Measurements from ENCODE around the gene ARL11. TPM values are rescaled to one million over a fixed set of nuclear protein-coding genes. Genes with fewer than 3 reads are reported as not detected.

ARL11 gene
- total RNA-seq, 1 donor from 2014 or later, result not detected

GRCh38 chr13:49664606-49665005 lies 36.3 kb downstream of the ARL11 start:
- no peak overlapping the region for H3K9ac ChIP-seq (ENCODE audit: low read length)
- Mint-ChIP-seq H3K27ac (ENCODE audit: unreplicated experiment) (no peak overlapping the region), H3K4me3 (ENCODE audit: unreplicated experiment) (no peak overlapping the region), H3K4me1 (ENCODE audit: low read depth, unreplicated experiment) (no peaks in the 10 kb centered on the region), H3K36me3 (ENCODE audit: low read depth, unreplicated experiment) (peaks cover 23% of the 10 kb centered on the region), H3K27me3 (ENCODE audit: low read depth, unreplicated experiment) (no peaks in the 10 kb centered on the region), H3K9me3 (ENCODE audit: unreplicated experiment) (no peaks in the 10 kb centered on the region)
- no peaks in the 10 kb centered on the region for H3K79me2 ChIP-seq (ENCODE audit: insufficient read depth, low read length)
- H4K20me1 ChIP-seq (ENCODE audit: insufficient read depth, low read length), result no peaks in the 10 kb centered on the region
- no peak for DNase-seq (ENCODE audit: low read depth)
- H3K4me1 ChIP-seq (ENCODE audit: insufficient read depth, low read length), result no peaks in the 10 kb centered on the region
- H2AFZ ChIP-seq (ENCODE audit: low read depth, low read length), result no peak overlapping the region
- no peak for TF ChIP-seq EZH2 (IDR thresholded peaks at IDR 0.05; ENCODE audit: insufficient read depth, low read length)
- no peak for TF ChIP-seq CTCF (IDR thresholded peaks at IDR 0.05; ENCODE audit: insufficient read depth, low read depth, low read length)
- H3K27ac ChIP-seq (ENCODE audit: low read depth, low read length), result no peak overlapping the region
- no peaks in the 10 kb centered on the region for H3K27me3 ChIP-seq (ENCODE audit: insufficient read depth, low read length)
- no peaks in the 10 kb centered on the region for H3K9me3 ChIP-seq (ENCODE audit: insufficient read depth, low read depth, low read length)
- no peak overlapping the region for H3K4me3 ChIP-seq (ENCODE audit: insufficient read depth, low read depth, low read length)
- H3K36me3 ChIP-seq (ENCODE audit: insufficient read depth, low read length), result peaks cover 13% of the 10 kb centered on the region
- no peak overlapping the region for H3K4me2 ChIP-seq (ENCODE audit: low read length)
- FAIRE-seq, result no peak

GRCh38 chr13:49667773-49668172 lies 39.5 kb downstream of the ARL11 start:
- H3K79me2 ChIP-seq (ENCODE audit: insufficient read depth, low read length), result no peaks in the 10 kb centered on the region
- FAIRE-seq, result no peak
- no peak overlapping the region for H3K27ac ChIP-seq (ENCODE audit: low read depth, low read length)
- no peak overlapping the region for H3K4me3 Mint-ChIP-seq (ENCODE audit: unreplicated experiment)
- no peaks in the 10 kb centered on the region for H3K27me3 ChIP-seq (ENCODE audit: insufficient read depth, low read length)
- peaks cover 6% of the 10 kb centered on the region for H3K36me3 ChIP-seq (ENCODE audit: insufficient read depth, low read length)
- peak overlapping the region; percentile 18 for H2AFZ ChIP-seq (ENCODE audit: low read depth, low read length)
- H3K4me2 ChIP-seq (ENCODE audit: low read length), result no peak overlapping the region
- H3K27ac Mint-ChIP-seq (ENCODE audit: unreplicated experiment), result no peak overlapping the region
- no peaks in the 10 kb centered on the region for H4K20me1 ChIP-seq (ENCODE audit: insufficient read depth, low read length)
- no peaks in the 10 kb centered on the region for H3K9me3 Mint-ChIP-seq (ENCODE audit: unreplicated experiment)
- no peak overlapping the region for H3K4me3 ChIP-seq (ENCODE audit: insufficient read depth, low read depth, low read length)
- TF ChIP-seq EZH2 (IDR thresholded peaks at IDR 0.05; ENCODE audit: insufficient read depth, low read length) (no peak), CTCF (IDR thresholded peaks at IDR 0.05; ENCODE audit: insufficient read depth, low read depth, low read length) (no peak)
- peaks cover 23% of the 10 kb centered on the region for H3K36me3 Mint-ChIP-seq (ENCODE audit: low read depth, unreplicated experiment)
- H3K9me3 ChIP-seq (ENCODE audit: insufficient read depth, low read depth, low read length), result no peaks in the 10 kb centered on the region
- no peak overlapping the region for H3K9ac ChIP-seq (ENCODE audit: low read length)
- no peaks in the 10 kb centered on the region for H3K4me1 ChIP-seq (ENCODE audit: insufficient read depth, low read length)
- H3K27me3 Mint-ChIP-seq (ENCODE audit: low read depth, unreplicated experiment), result no peaks in the 10 kb centered on the region
- DNase-seq (ENCODE audit: low read depth), result no peak
- peaks cover 17% of the 10 kb centered on the region for H3K4me1 Mint-ChIP-seq (ENCODE audit: low read depth, unreplicated experiment)

- TF ChIP-seq CTCF (IDR thresholded peaks at IDR 0.05; ENCODE audit: insufficient read depth, low read depth, low read length) (peak; percentile 75), EZH2 (IDR thresholded peaks at IDR 0.05; ENCODE audit: insufficient read depth, low read length) (no peak)
- H3K4me3 Mint-ChIP-seq (ENCODE audit: unreplicated experiment), result no peak overlapping the region
- Histone ChIP-seq H4K20me1 (ENCODE audit: insufficient read depth, low read length) (no peaks in the 10 kb centered on the region), H3K9ac (ENCODE audit: low read length) (no peak overlapping the region), H3K27ac (ENCODE audit: low read depth, low read length) (no peak overlapping the region), H3K27me3 (ENCODE audit: insufficient read depth, low read length) (no peaks in the 10 kb centered on the region), H3K4me2 (ENCODE audit: low read length) (no peak overlapping the region), H3K9me3 (ENCODE audit: insufficient read depth, low read depth, low read length) (no peaks in the 10 kb centered on the region), H3K4me1 (ENCODE audit: insufficient read depth, low read length) (no peaks in the 10 kb centered on the region), H2AFZ (ENCODE audit: low read depth, low read length) (no peak overlapping the region), H3K4me3 (ENCODE audit: insufficient read depth, low read depth, low read length) (no peak overlapping the region), H3K36me3 (ENCODE audit: insufficient read depth, low read length) (peaks cover 3% of the 10 kb centered on the region), H3K79me2 (ENCODE audit: insufficient read depth, low read length) (peaks cover 5% of the 10 kb centered on the region)
- H3K27me3 Mint-ChIP-seq (ENCODE audit: low read depth, unreplicated experiment), result no peaks in the 10 kb centered on the region
- DNase-seq (ENCODE audit: low read depth), result peak; percentile 48
- H3K9me3 Mint-ChIP-seq (ENCODE audit: unreplicated experiment), result no peaks in the 10 kb centered on the region
- H3K4me1 Mint-ChIP-seq (ENCODE audit: low read depth, unreplicated experiment), result peaks cover 17% of the 10 kb centered on the region
- no peak overlapping the region for H3K27ac Mint-ChIP-seq (ENCODE audit: unreplicated experiment)
- peak; percentile 81 for FAIRE-seq
- peaks cover 16% of the 10 kb centered on the region for H3K36me3 Mint-ChIP-seq (ENCODE audit: low read depth, unreplicated experiment)
Observed at GRCh38 chr13:49669735-49670309, 41.5 kb downstream of the ARL11 start.

Measured in astrocyte (in vitro differentiated cells and primary cell).